GM21390 (cell line): ENCODE measurements around the gene ADAMTS14.

Source experiments
- ATAC-seq: cut with Tn5 transposase; IDR thresholded peaks from one replicate; pipeline ENCODE4 v1.9.1; 2021; ENCODE audit not compliant: unreplicated experiment

Gene ADAMTS14

DNA sequence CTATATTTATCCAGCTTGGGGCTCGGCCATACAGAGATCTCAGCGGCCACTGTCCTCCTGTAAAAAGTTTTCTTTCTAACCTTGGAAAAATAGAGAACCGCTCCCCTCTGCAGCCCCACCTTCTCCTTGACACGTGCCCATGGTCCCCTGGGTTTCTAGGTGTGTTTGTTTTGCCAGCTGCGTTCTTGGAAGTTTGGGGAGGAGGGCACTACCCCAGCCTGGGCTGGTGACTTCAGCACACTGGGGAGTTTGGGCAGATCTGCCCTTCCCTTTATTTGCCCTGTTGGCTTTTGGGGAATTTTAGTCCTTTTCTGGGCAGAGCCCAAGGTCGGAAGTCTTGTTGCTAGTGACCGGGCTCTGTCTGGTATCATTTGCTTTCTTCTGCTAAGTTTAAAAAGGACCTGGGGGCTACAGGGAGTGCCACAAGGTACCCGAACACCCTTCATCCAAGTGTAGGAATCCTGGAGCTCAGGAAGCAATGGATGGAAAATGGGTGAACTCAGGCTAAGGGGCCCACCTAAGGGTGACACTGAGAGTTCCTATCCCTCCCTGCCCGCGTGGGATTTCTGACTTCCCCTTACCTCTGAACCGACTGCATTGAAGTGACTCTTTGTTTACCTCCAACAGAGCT is 1.7 kb downstream of the ADAMTS14 start:
- no peak for ATAC-seq

- ATAC-seq, result no peak
These were observed 2.5 kb downstream of the ADAMTS14 start for GRCh38 chr10:70674560-70675495.

DNA sequence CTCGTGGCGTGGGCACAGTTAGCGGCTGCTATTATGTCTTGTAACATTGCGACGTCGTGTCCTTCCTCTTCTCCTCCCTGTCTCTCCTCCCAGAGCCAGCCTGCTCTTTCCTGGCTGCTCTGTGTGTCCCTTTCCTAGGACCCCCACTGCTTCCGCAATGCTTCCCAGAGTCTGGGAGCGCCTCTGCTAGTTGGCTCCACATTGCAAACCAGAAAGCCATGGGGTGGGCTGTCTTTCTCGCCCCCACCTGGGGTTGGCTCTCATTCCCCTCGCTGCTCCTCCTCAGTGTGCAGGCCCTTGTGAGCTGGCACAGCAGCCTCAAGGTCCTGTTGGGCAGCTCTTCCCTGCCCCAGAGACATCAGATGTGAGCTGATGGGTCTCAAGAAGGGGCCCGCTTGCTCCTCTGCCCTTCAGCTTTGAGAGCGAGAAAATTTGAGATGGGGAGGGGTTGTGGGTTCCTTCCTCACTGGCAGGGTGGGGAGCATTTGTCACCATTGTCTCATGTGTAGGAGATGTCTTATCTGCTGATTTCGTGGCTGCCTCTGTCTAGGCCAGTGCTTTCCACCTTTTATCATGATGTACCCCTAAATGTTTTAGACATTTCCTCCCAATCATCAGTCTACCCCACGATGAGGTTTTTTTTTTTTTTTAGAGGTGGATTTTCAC is 3.3 kb downstream of the ADAMTS14 start:
- ATAC-seq, result no peak

- ATAC-seq, result no peak
These were observed 4.2 kb downstream of the ADAMTS14 start for GRCh38 chr10:70676511-70676910.

GRCh38 chr10:70677016-70677415 is 4.7 kb downstream of the ADAMTS14 start:
- ATAC-seq, result no peak

- no peak for ATAC-seq
These were observed 5.4 kb downstream of the ADAMTS14 start for GRCh38 chr10:70677620-70678249.

GRCh38 chr10:70678250-70678635 is 5.9 kb downstream of the ADAMTS14 start:
- ATAC-seq, result no peak

DNA sequence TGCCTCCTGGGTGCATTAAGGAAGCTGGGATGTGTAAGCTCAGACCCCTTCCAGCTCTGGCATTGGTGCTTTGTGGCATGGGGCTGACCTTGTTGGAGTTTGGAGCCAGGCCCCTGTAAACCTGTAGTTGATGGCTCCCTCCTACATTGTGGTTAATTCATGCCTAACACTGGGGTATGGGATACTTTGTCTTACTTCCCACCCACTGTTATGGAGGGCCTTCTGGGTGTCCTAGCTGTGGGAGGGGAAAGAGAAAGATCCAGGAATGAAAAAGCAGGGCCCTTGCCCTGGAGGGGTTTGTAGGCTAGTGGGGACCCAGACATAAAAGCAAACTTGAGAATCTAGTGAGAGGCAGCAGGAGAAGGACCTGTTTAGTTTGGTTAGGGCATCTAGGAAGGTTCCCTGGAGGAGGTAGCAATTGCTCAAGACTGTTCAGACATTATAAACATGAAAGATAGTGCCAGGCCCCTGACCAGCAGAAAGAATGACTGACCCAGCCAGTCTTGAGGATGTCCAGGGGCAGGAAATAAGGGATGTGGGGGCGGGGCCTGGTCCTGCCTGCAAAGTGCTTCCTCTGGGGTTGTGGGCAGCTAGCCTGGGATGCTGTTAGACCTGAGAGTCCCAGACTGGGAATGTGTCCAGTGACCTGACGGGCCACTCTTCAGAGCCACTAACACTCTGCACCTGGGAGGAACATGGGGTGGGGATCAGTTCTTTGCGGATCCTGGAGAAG is 6.6 kb downstream of the ADAMTS14 start:
- ATAC-seq, result no peak

GRCh38 chr10:70679498-70679897 is 7.2 kb downstream of the ADAMTS14 start:
- no peak for ATAC-seq

GRCh38 chr10:70680899-70681730 is 8.8 kb downstream of the ADAMTS14 start:
- no peak for ATAC-seq

- no peak for ATAC-seq
These were observed 9.4 kb downstream of the ADAMTS14 start for GRCh38 chr10:70681731-70682005.

- ATAC-seq, result no peak
These were observed 10.8 kb downstream of the ADAMTS14 start for GRCh38 chr10:70682920-70683600.

DNA sequence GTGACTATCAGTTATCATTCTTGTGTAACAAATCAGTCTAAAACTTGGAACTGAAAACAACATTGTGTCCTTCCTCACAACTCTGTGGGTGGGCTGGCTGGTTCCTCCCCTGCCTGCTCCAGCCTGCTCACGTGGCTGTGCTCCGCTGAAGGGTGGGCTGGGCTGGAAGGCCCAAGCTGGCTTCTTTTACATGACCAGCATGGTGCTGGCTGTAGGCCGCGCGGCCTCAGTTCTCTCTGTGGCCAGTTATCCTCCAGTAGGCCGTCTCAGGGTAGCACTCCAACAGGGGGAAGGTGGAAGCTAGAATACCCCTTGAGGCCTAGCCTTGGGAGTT is 11.3 kb downstream of the ADAMTS14 start:
- no peak for ATAC-seq

- no peak for ATAC-seq
These were observed 11.6 kb downstream of the ADAMTS14 start for GRCh38 chr10:70683940-70684339.

DNA sequence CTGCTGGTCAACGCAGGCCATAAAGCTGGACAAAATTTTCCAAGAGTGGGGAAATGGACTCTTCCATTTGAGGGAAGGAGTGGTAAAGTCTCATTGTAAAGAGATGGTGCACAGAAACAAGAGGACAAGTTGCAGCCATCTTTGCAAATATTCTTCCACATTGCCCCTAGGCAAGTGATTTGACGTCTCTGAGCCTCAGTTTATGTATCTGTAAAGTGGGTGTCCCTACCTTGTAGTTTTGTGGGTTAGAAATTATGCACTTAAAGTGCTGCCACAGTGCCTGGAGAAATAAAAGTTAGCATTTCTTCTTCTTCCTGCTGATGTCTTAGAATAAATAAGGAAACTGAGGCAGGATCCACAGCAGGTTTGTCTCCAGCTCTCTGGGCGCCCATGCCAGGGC is 12.1 kb downstream of the ADAMTS14 start:
- ATAC-seq, result no peak

- ATAC-seq, result no peak
These were observed 12.6 kb downstream of the ADAMTS14 start for GRCh38 chr10:70684839-70685454.

- no peak for ATAC-seq
These were observed 13.2 kb downstream of the ADAMTS14 start for GRCh38 chr10:70685455-70685911.

- ATAC-seq, result no peak
These were observed 16.5 kb downstream of the ADAMTS14 start for GRCh38 chr10:70688828-70689227.

GRCh38 chr10:70689661-70690060 is 17.4 kb downstream of the ADAMTS14 start:
- ATAC-seq, result no peak
